ENCODE data around the gene PFN3.

The PFN3 gene, protein sequence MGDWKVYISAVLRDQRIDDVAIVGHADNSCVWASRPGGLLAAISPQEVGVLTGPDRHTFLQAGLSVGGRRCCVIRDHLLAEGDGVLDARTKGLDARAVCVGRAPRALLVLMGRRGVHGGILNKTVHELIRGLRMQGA

DNA sequence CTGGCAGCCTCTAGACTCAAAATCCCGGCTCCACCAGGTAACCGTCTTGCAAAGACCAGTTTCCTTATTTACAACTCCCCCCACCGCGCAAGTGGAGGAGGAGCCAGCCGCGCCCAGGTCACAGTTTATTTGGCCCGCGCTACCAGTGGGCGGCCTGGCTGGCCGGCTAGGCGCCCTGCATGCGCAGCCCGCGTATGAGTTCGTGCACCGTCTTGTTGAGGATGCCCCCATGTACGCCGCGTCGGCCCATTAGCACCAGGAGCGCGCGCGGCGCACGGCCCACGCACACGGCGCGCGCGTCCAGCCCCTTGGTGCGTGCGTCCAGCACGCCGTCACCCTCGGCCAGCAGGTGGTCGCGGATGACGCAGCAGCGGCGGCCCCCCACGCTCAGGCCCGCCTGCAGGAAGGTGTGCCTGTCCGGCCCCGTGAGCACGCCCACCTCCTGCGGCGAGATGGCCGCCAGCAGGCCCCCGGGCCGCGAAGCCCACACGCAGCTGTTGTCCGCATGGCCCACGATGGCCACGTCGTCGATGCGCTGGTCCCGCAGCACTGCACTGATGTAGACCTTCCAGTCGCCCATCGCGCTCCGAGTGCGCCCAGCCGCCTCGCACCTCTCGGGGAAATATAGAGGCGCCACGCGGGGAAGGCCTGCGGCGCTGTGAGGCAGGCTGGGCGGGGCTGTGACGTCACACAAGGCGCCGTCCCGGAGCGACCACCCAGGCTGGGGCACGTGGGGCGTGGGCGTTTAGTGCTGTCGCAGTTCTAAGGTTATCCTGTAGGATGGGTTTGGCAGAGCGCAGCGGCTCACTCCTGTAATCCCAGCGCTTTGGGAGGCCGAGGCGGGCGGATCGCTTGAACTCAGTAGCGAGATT, at the start of gene PFN3:
Gene PFN3 (minus strand): TSS at position 665 of the 872 bp plus-strand sequence. CDS start 85 bp downstream, at position 580.
- no peak for DNase-seq (ENCODE audit: low spot score)

DNA sequence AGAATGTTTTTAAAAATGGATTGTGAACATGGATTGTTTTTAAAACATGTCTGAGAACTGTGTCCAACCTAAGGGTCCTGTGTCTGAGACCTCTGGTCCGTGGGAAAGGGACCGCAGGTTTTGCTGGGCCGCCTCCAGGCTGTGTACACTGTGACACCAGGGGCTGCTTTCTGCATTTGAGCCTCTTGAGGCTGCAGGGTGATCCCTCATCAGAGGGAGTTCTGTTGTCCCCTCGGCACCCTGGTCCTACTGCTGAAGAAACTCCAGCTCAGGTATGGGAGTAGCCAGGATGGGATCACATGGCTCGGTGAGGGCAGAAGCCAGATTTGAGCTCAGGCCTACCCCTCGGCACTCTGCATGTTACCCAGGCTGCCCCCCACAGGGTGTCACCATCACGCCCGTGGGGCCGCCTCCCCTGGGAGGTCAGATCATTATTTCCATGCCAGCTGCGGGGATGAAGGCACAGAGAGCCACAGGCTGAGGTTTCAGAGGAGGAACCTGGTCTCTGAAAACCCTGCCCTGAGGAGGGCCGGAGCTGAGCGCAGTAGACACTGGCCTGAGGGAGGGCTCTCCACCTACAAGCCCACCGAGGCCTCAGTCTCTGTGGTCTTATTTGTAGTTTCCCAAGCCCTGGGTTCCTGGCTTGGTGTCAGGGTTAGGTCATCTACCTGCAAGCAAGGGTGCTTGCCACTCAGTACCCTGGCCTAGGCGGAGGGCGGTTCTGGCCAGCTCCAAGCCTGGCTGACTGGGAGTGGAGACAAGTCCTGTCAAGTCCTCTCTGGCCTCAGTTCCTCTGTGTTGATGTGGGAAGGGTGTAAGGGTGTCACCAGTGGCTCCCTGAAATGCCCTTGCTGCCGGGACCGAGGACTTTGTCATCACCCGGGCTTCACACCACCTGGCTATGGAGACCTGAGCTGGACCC, 48.9 kb upstream of the PFN3 start:
- DNase-seq (ENCODE audit: low spot score), result no peak

DNA sequence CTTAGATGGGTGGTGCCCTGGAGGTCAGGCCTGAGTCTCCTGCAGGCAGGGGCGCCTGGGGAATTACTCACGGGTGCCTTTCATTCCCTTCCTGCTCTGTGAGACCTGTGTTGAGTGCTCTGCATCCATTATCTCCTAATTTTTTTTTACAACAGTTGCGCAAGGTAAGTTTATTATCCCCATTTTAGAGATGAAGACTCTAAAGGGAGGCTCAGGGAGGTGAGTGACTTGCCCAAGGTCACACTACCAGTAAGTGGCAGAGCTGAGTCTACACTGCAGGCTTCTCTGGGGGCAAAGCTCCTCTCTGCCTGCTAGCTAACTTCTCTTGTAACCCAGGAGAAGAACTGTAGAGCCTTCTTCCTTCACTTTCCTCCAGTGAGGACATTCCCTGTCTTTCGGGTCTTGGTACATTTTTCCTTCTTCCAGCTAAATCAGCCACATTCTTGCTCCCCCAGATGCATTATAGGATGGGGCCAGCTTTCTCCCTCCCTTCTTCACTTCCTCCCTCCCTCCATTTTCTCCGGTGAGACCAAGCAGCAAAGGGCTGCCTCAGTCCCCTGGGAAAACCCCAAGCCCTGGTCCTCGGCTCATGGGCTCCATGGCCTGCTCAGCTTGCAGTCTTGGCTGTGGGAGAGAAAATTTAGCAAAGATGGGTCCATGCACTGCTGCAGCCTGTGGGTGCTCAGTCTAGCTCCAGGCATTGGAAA, 47.9 kb upstream of the PFN3 start:
- DNase-seq (ENCODE audit: low spot score), result no peak

DNA sequence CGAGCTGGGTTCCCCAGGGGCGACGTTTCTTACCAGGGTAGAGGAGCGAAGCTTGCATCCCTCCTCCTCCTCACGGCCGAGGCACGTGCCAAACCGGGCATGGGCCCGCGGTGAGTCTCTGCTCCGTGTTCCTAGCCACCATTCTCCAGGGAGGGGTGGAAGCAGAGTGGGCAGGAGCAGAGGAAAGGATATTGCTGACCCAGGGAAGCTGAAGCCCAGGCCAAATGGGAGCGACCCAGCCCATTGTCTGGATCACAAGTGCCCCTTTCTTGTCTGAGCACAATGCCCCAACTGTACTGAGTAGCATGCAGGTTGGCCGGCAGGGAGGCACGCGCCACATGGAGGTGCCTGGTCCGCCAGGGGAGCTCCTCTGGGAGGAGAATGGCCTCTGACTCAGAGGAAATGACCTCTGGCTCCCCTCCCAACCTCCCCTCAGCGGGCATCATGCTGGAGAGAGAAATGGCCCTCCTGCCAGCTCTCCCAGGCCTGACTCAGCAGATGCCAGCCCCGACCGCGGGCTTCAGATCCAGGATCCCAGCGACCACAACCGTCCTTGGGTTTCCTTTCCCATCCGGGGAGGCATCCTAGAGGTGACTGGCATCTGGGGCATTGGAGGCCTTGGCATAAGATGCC, 47.3 kb upstream of the PFN3 start:
- no peak for DNase-seq (ENCODE audit: low spot score)

DNA sequence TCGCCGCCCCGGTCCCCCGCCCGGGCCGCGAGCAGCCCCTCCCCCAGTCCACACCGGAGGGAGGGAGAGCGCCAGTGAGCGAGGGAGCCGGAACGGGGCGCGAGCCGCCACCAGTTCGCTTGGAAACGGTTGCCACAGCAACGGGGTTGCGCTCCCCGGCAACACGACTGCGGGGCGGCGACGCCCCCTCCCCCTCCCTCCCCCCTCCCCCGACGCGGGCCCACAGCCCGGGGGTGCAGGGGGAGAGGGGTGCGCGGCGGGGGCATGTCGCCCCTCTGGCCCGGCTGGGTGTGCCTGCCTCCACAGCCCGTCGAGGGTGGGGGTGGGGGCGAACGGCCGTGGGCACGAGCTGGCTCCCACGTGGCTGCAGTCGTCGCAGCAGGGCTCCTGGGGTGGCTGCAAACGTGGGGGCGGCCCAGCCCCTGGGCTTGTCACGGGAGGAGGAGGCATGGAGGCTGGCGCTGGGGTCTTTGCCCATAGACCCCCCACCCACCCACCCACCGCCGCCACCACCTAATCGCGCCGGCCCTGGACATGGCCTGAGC, 46.7 kb upstream of the PFN3 start:
- DNase-seq (ENCODE audit: low spot score), result peak; percentile 73

DNA sequence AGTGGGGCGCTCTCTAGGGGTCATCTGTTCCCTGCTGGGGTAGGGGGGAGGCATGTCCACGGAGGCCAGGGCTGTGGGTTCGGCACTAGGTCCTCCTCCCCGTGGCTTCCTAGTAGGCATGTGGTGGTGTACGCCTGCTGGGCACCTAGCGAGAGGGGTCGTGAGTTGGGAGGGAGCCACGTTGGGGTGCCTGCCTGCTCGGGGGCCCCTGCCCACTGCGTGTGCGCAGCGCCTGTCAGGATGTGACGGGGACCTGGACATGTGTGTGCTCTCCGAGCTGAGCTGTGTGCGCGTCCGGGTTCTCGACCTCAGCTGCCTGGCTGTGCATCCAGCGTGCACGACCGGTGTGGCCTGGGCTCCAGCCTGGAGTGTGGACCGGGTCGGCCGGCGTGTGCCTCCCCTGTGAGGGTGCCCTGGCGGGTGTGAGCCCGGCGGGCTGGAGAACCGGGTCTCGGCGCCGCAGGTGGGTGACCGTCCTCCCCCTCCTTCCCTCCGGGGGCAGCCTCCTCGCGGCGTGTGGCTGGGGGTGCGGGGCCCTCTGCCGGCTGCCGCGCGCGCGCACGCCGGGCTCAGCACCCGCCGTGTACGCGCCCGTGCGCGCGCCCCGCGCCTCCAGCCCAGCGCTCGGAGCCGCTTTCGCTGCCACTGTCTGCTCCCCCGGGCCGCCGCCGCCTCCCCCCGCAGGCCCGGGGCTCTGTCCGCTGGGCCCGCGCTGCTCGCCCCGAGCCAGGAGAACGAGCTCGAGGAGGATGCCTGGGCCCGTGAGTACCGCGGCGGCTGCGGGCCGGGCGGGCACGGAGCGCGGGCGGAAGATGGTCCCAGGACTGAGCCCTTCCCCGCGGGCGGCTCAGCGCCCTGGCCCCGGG, 46.0 kb upstream of the PFN3 start, which contains the start of gene PRR7:
Gene PRR7 (plus strand): TSS at position 615 of the 866 bp plus-strand sequence. CDS start 8,254 bp downstream, outside the sequence.
- peak; percentile 71 for DNase-seq (ENCODE audit: low spot score)

DNA sequence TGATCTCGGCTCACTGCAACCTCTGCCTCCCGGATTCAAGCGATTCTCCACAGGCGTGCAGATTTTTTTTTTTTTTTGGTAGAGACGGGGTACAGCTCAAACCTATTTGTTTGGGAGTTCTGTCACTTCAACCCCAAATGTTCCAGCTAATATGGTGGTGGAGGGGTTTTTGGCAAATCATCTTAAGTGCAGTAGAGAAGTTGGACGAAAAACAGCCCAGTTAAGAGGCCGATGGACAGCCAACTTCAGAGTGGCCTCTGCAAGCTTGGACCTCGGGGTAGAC, 45.4 kb upstream of the PFN3 start:
- DNase-seq (ENCODE audit: low spot score), result no peak

DNA sequence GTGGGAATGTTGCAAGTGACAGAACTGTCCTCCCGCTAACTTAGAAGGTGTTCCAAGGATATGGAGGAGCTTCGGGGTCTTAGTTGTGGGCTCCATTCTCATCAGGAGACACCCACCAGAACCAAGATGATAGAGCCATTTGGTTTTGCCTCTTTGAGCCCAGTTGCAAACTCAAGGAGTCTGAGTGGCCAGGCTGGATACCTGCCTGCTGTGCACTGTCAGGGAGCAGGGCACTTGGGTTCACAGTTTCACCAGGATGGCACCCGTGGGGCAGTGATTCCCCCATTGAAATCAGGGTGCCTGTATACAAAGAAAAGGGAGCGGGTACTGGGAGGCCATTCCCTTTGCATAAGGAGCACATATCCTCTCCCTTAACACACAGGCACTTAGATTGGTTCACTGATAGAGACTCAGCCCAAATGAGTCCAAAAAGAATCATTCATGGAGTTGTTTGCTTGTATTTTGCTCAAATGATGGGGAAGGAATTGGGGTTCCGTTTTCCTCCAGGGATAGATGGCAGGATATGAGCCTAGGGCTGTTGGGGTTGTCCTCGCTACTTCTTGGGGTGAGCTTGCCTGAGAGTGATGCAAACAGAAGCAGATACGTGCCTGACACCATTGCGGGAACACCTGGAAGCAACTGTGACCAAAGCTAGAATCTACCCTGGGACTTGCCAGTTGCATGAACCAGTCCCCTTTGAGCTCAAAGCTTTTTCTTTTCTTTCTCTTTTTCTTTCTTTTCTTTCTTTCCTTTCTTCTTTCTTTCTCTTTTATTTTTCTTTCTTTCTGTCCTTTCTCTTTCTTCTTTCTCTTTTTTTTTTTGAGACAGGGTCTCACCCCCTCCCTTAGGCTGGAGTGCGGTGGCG, 44.8 kb upstream of the PFN3 start:
- no peak for DNase-seq (ENCODE audit: low spot score)

DNA sequence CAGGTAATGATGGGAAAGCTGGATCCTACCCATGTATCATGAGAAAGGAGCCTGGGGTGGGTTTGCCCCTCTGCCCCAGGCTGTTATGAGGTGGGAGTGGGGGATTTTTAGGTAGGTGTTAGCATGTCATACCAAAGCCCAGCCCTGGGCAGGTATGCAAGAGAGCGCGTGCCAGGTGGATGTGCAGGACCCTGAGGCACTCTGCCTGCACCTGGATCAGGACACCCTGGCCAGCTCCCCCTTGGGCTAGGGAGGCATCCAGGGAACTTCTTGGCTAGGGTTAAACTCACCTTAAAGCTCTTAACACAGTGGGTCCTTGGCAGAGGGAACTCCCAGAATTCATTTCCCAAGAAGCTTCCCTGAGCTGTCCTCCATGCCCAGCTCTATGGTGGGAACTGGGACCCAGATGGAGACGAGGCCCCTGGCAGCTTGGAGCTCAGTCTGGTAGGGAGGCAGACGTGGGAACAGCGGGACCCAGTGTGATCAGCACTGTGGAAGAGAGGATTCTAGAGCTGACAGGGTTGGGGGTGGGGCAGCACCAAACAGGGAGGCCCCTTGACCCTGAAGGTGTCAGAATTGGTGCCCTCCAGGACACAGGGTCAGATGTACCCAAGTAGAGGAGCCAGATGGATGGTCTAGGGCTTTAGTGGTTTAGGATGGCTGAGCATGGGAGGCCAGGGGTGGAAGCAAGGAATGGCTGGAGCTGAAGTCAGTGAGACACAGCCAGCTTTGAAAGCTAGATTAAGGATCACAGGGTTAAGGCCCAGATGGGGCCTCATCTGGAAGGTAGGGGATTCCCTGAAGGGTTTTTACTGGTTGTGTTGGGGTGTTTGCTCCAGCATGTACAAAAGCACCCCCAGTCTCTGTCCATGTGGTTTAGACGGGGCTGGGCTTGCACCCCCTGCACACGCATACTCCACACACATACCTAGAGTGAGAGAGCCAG, 43.9 kb upstream of the PFN3 start:
- no peak for DNase-seq (ENCODE audit: low spot score)

DNA sequence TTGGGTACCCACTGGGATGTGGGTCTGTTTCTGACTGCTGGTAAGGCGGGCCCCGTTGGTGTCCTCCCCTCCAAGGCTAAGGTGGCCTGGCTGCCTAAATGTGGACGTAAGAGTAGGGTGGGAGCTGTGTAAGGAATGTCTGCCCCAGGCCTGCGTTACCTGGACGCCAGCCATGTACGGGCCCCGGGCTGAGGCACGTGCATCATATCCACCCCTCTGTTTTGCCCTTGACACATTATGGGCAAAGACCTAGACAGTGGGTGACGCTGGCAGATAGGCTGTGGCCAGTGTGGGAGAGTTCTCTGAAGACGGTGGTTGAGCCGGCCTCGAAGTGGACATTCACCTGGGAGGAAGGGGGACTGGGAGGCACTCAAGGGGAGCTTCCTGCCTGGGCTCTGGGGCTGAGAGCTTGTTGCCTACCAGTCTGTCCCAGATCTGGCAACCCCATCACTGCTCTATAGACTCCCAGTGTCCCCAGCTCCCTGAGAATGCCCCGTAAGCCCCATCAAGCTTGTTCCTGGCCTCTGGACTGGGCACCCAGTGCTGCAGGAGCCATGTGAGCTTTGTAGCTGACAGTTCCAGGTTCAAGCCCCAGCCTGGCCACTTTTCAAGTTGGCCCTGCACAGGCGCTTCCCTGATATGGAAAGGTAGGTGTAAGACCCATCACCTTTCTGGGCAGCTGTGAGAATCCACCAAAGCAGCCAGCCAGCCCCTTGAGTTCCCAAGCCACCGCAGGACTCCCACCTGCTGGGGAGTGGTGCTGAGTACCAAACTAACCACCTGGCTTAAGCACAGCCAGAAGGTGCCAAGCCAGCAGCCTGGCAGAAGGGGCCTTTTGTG, 42.9 kb upstream of the PFN3 start:
- DNase-seq (ENCODE audit: low spot score), result no peak

DNA sequence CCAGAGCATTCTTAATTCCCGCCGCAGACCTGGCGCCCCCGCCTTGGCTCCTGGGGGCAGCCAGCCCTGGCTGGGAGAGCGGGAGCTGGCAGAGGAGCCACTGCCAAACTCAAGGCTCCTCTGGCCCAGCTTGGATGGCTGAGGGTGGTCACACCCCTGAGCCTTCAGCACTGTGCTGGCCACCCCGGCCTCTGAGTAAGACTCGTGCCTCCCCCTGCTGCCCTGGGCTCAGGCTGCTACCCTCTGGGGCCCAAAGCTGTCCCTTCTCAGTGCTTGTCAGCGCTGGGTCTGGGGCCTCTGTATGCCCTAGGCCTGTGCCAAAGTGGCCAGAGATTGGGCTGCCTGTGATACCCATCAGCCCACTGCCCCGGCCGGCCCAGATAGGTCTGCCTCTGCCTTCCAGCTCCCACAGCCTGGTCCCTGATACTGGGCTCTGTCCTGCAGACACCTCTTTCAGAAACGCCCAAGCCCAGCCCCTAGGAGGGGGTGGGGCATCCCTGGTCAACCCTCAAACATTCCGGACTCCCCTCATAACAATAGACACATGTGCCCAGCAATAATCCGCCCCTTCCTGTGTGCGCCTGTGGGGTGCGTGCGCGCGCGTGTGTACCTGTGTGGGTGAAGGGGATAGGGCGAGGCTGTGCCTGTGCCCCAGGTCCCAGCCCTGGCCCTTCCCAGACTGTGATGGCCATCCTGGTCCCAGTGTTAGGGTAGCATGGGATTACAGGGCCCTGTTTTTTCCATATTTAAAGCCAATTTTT, 41.8 kb upstream of the PFN3 start:
- no peak for DNase-seq (ENCODE audit: low spot score)

DNA sequence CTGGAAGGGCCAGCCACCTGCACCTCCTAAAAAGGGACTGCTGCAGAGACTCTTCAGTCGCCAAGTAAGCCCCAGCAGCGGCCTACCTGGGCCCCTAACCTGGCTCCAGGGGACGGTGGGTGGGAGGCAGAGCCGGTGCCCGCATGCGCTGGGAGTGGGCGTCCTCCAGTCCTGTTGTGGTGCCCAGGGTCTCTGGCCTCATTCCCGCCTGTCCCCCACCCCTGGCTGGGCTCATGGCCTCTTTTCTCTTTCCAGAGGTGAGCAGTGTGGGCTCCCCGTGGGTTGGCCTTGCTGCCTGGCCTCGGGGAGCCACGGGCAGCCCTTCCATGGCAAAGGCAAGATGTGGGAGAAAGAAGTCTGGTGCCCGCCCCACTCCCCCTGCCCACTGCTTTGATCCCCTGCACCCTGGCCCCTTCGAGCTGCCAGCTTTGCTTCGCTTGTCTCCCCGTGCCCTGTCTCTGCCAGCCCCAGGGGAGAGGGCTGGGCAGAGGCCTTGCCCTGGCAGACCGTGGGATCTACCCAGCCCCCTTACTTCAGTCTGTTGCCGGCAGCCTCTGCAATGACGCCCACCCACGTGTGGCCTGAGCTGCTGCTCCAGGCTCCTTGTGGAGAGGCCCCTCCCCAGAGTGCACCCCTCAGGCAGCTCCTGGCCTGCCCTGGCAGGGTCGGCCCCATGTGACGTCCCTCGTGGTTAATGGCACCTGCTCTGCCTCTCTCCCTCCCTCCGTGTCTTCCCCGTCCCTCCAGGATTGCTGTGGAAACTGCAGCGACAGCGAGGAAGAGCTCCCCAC, 40.7 kb upstream of the PFN3 start:
- no peak for DNase-seq (ENCODE audit: low spot score)

DNA sequence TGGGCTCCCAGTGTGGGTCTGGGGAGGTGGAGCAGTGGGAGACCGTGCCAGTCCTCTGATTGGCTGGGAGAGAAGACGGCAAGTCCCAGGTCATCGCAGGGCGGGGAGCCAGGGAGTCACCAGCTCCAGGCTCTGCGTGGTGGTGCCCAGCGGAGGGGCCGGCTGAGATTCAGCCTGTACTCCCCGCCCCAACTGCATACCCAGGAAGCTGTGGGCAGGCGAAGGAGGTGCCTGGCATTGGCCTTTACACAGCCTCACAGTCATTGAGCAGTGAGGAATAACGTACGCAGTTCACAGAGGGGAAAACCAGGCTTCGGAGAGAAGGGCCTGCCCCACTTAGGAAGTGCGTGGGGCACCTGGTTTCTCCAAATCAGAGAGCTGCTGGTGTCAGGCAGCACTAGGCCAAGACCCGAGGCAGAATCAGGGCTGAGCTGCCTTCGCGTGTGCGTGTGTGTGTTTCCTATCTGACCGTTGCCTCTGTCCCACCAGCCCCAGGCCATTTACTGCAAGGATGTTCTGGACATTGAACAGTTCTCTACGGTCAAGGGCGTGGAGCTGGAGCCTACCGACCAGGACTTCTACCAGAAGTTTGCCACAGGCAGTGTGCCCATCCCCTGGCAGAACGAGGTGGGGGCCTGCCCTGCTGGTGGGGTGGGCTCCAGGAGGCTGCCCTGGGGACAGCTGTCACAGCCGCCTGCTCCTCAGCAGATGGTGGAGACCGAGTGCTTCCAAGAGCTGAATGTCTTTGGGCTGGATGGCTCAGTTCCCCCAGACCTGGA, 39.9 kb upstream of the PFN3 start:
- DNase-seq (ENCODE audit: low spot score), result no peak

DNA sequence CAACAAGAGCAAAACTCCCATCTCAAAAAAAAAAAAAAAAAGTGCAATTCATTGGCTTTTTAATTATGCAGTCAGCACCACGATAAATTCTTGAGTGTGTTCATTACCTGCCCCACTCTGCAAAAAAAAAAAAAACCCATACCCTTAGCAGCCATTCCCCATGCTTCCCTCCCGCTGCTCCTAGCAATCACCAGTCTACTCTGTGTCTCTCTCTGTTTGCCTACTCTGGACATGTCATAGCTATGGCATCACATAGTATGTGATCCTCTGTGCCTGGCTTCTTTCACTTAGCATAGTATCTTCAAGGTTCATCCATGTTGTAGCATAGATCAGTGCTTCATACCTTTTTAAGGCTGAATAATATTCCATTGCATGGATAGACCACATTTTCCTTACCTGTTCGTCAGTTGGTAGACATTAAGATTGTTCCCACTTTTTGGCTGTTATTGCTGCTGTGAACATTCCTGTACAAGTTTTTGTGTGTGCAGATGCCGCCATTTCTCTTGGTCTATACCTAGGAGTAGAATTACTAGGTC, 39.1 kb upstream of the PFN3 start:
- no peak for DNase-seq (ENCODE audit: low spot score)

DNA sequence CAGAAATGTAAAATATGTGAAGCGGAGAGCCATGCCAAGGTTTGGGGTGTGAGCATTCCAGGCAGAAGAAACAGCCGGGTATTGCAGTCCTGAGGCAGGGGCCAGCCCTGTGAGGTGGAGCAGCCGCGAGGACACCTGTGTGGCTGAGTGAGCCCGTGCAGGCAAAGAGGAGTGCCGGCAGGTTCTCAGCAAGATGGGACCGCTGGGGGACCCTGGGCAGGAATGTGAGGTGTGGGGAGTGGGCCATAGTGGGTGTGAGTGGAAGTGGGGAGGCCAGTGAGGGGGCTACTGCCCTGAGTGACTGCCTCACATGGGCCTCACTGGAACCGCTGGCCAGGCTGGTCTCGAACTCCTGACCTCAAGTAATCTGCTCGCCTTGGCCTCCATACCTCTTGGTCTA, 38.0 kb upstream of the PFN3 start:
- DNase-seq (ENCODE audit: low spot score), result no peak
